Ishikawa (cell line): ENCODE results near the gene VPS39.

Source experiments
- CEBPB ChIP-seq: IDR thresholded peaks from 2 replicates; pipeline ENCODE4 v1.6.1; 2012
- CREB1 ChIP-seq: IDR thresholded peaks from 2 replicates; pipeline ENCODE4 v1.6.1; 2012; ENCODE audit warnings: low read depth
- EGR1 ChIP-seq: IDR thresholded peaks from 2 replicates; pipeline ENCODE4 v1.6.1; 2012
- EP300 ChIP-seq: IDR thresholded peaks from 2 replicates; pipeline ENCODE4 v1.6.1; 2012; ENCODE audit warnings: borderline replicate concordance
- FOXM1 ChIP-seq: IDR thresholded peaks from 2 replicates; pipeline ENCODE4 v1.6.1; 2012; ENCODE audit warnings: low read depth, borderline replicate concordance
- MAX ChIP-seq: IDR thresholded peaks from 2 replicates; pipeline ENCODE4 v1.6.1; 2012
- NFIC ChIP-seq: IDR thresholded peaks from 2 replicates; pipeline ENCODE4 v1.6.1; 2012
- RAD21 ChIP-seq: IDR thresholded peaks from 2 replicates; pipeline ENCODE4 v1.6.1; 2012; ENCODE audit warnings: low read depth
- REST ChIP-seq: IDR thresholded peaks from 2 replicates; pipeline ENCODE4 v1.6.1; 2012; ENCODE audit warnings: low read depth, mild to moderate bottlenecking
- TAF1 ChIP-seq: IDR thresholded peaks from 2 replicates; pipeline ENCODE4 v1.6.1; 2012; ENCODE audit warnings: low read depth, mild to moderate bottlenecking
- TCF12 ChIP-seq: IDR thresholded peaks from 2 replicates; pipeline ENCODE4 v1.6.1; 2012; ENCODE audit warnings: low read depth
- TEAD4 ChIP-seq: IDR thresholded peaks from 2 replicates; pipeline ENCODE4 v1.6.1; 2012
- USF1 ChIP-seq: IDR thresholded peaks from 2 replicates; pipeline ENCODE4 v1.6.1; 2012
- YY1 ChIP-seq: IDR thresholded peaks from 2 replicates; pipeline ENCODE4 v1.6.1; 2012; ENCODE audit warnings: low read depth
- ZBTB7A ChIP-seq: IDR thresholded peaks from 2 replicates; pipeline ENCODE4 v1.6.1; 2012; ENCODE audit warnings: low read depth

The VPS39 gene

GRCh38 chr15:42141795-42142667, 66.1 kb downstream of the VPS39 start:
- TF ChIP-seq FOXM1 (no peak), YY1 (no peak), CREB1 (no peak), TCF12 (no peak), USF1 (no peak), RAD21 (no peak), TAF1 (no peak), ZBTB7A (no peak), REST (no peak), MAX (no peak), CEBPB (no peak), EGR1 (no peak), EP300 (no peak), TEAD4 (no peak)

GRCh38 chr15:42141246-42141645, 66.9 kb downstream of the VPS39 start:
- TF ChIP-seq TAF1 (no peak), CREB1 (no peak), TEAD4 (no peak), USF1 (no peak), YY1 (no peak), REST (no peak), ZBTB7A (no peak), EP300 (no peak), NFIC (no peak), EGR1 (no peak), RAD21 (no peak), CEBPB (no peak), MAX (no peak), TCF12 (no peak), FOXM1 (no peak)

GRCh38 chr15:42140383-42141070, 67.6 kb downstream of the VPS39 start:
- no peak for TF ChIP-seq REST
- TF ChIP-seq FOXM1, result no peak
- no peak for TF ChIP-seq TAF1
- TF ChIP-seq TCF12, result no peak
- TF ChIP-seq YY1, result no peak
- TF ChIP-seq USF1, result no peak
- no peak for TF ChIP-seq EGR1
- TF ChIP-seq CREB1, result no peak
- TF ChIP-seq NFIC, result no peak
- TF ChIP-seq CEBPB, result no peak
- no peak for TF ChIP-seq ZBTB7A
- no peak for TF ChIP-seq EP300
